Epithelial cell of esophagus (primary cell): ENCODE results near the gene TH.

Experiments
- DNase-seq: peaks from one replicate; pipeline ENCODE4 v3.0.0; 2010; ENCODE audit warnings: low read depth
- H3K4me3 ChIP-seq: 2 replicates; pipeline ENCODE4 v1.5.1; 2011; ENCODE audit warnings: mild to moderate bottlenecking, low read length, control low read depth
- CTCF ChIP-seq: IDR thresholded peaks from 2 replicates; pipeline ENCODE4 v1.5.1; 2011; ENCODE audit warnings: low read depth, mild to moderate bottlenecking, low read length, control low read depth, inconsistent platforms; ENCODE audit not compliant: insufficient read depth; ENCODE audit errors: missing control alignments

TH gene

GRCh38 chr11:2202900-2203439 is 31.4 kb upstream of the TH start:
- no peak for TF ChIP-seq CTCF
- no peak overlapping the region for H3K4me3 ChIP-seq
- DNase-seq = no peak

GRCh38 chr11:2202071-2202899 is 30.7 kb upstream of the TH start:
- DNase-seq = peak; percentile 92
- H3K4me3 ChIP-seq = no peak overlapping the region
- TF ChIP-seq CTCF = no peak

GRCh38 chr11:2201542-2201941 is 29.9 kb upstream of the TH start:
- TF ChIP-seq CTCF = no peak
- no peak overlapping the region for H3K4me3 ChIP-seq
- DNase-seq = no peak

GRCh38 chr11:2200957-2201519 is 29.4 kb upstream of the TH start:
- TF ChIP-seq CTCF = no peak
- no peak overlapping the region for H3K4me3 ChIP-seq
- no peak for DNase-seq

- H3K4me3 ChIP-seq = no peak overlapping the region
- no peak for DNase-seq
- TF ChIP-seq CTCF = no peak
Measured at GRCh38 chr11:2200536-2200935, 28.9 kb upstream of the TH start.

GRCh38 chr11:2199466-2200341 is 28.1 kb upstream of the TH start:
- DNase-seq = no peak
- TF ChIP-seq CTCF = no peak
- no peak overlapping the region for H3K4me3 ChIP-seq
